GM12891 (cell line): ENCODE data around the gene IRF1.

Experiments used
- DNase-seq: peaks from one replicate; pipeline ENCODE4 v3.0.0; 2011; ENCODE audit warnings: low spot score; ENCODE audit not compliant: insufficient read length
- FAIRE-seq: peaks from 2 replicates; lab custom pipeline; 2011; peaks lifted over from hg19 to GRCh38; lab: Jason Lieb, UNC
- PAX5 ChIP-seq: IDR thresholded peaks from 2 replicates; pipeline ENCODE4 v1.6.1; 2011; ENCODE audit warnings: low read length, moderate library complexity, mild to moderate bottlenecking; ENCODE audit not compliant: insufficient read depth, severe bottlenecking
- POLR2A ChIP-seq: IDR thresholded peaks from 2 replicates; pipeline ENCODE4 v1.6.1; 2011; ENCODE audit warnings: low read depth, low read length, control low read depth
- POLR2AphosphoS5 ChIP-seq: IDR thresholded peaks from 2 replicates; pipeline ENCODE4 v1.6.1; 2011; ENCODE audit warnings: low read depth, low read length, control low read depth
- POU2F2 ChIP-seq: IDR thresholded peaks from 2 replicates; pipeline ENCODE4 v1.6.1; 2011; ENCODE audit warnings: low read depth, mild to moderate bottlenecking, control low read depth, low read length, moderate library complexity
- SPI1 ChIP-seq: IDR thresholded peaks from 2 replicates; pipeline ENCODE4 v1.6.1; 2011; ENCODE audit warnings: low read depth, low read length, control low read depth
- TAF1 ChIP-seq: IDR thresholded peaks from 2 replicates; pipeline ENCODE4 v1.6.1; 2011; ENCODE audit warnings: low read depth, low read length, control low read depth

IRF1 gene

GRCh38 chr5:132492386-132493125 lies 2.0 kb upstream of the IRF1 start:
- DNase-seq, result no peak
- no peak for FAIRE-seq
- no peak for TF ChIP-seq POLR2A
- TF ChIP-seq PAX5, result no peak
- TF ChIP-seq POU2F2, result no peak
- TF ChIP-seq TAF1, result no peak
- TF ChIP-seq SPI1, result no peak
- TF ChIP-seq POLR2AphosphoS5, result no peak

- TF ChIP-seq PAX5, result no peak
- TF ChIP-seq TAF1, result no peak
- no peak for TF ChIP-seq POU2F2
- TF ChIP-seq POLR2A, result no peak
- no peak for TF ChIP-seq POLR2AphosphoS5
- no peak for TF ChIP-seq SPI1
- FAIRE-seq (peak; percentile 72), DNase-seq (no peak)
Observed at GRCh38 chr5:132491368-132492364, 1.1 kb upstream of the IRF1 start.

- FAIRE-seq, result no peak
- DNase-seq, result peak; percentile 65
- no peak for TF ChIP-seq SPI1
- TF ChIP-seq POLR2AphosphoS5, result no peak
- no peak for TF ChIP-seq PAX5
- TF ChIP-seq POLR2A, result no peak
- TF ChIP-seq TAF1, result no peak
- no peak for TF ChIP-seq POU2F2
Observed at GRCh38 chr5:132489871-132490483, 596 bp downstream of the IRF1 start.

- DNase-seq (no peak), FAIRE-seq (peak; percentile 77)
- TF ChIP-seq PAX5, result no peak
- peak; percentile 92 for TF ChIP-seq SPI1
- TF ChIP-seq POU2F2, result no peak
- 0 out of 2 replicates have a peak, but pooled peaks have one; percentile 3 for TF ChIP-seq POLR2AphosphoS5
- no peak for TF ChIP-seq POLR2A
- no peak; the same call in 1 of the 2 replicates for TF ChIP-seq TAF1
Observed at GRCh38 chr5:132489051-132489770, 1.4 kb downstream of the IRF1 start.

GRCh38 chr5:132488590-132488989 lies 2.0 kb downstream of the IRF1 start:
- TF ChIP-seq POLR2AphosphoS5 (no peak; the same call in 1 of the 2 replicates), POLR2A (no peak), TAF1 (no peak), PAX5 (no peak), SPI1 (no peak), POU2F2 (no peak)
- no peak for DNase-seq
- FAIRE-seq, result no peak

GRCh38 chr5:132487841-132488555 lies 2.6 kb downstream of the IRF1 start:
- DNase-seq (no peak), FAIRE-seq (peak; percentile 55)
- TF ChIP-seq POLR2A (peak; percentile 45), TAF1 (no peak), PAX5 (no peak), POLR2AphosphoS5 (peak; percentile 69; the same call in 1 of the 2 replicates), SPI1 (peak; percentile 98), POU2F2 (no peak)

- no peak for DNase-seq
- FAIRE-seq, result no peak
- no peak for TF ChIP-seq TAF1
- no peak for TF ChIP-seq PAX5
- TF ChIP-seq POLR2AphosphoS5, result no peak
- TF ChIP-seq POLR2A, result no peak
- TF ChIP-seq SPI1, result no peak
Observed at GRCh38 chr5:132487095-132487428, 3.5 kb downstream of the IRF1 start.
